RWPE2 (cell line): ENCODE results near the gene XPNPEP1.

Source experiments
- ATAC-seq: fragments of 200-7000 bp; cut with Tn5 transposase; 3 replicates; pipeline ENCODE4 v1.9.1; 2021; ENCODE audit warnings: low read depth
- DNase-seq: peaks from one replicate; pipeline ENCODE4 v3.0.0-alpha.2; 2020; ENCODE audit warnings: low spot score
- H3K27ac ChIP-seq: fragments of 450-650 bp; 2 replicates; pipeline ENCODE4 v1.5.1; 2017; ENCODE audit warnings: mild to moderate bottlenecking; ENCODE audit not compliant: poor library complexity, severe bottlenecking
- H3K27me3 ChIP-seq: fragments of 250-450 bp; sonication (Bioruptor Pico); 2 replicates; pipeline ENCODE4 v1.5.1; 2021; ENCODE audit warnings: mild to moderate bottlenecking, moderate library complexity; ENCODE audit not compliant: insufficient read depth, poor library complexity, severe bottlenecking
- H3K36me3 ChIP-seq: fragments of 250-450 bp; sonication (Bioruptor Pico); 2 replicates; pipeline ENCODE4 v1.5.1; 2020; ENCODE audit warnings: low read depth, mild to moderate bottlenecking, moderate library complexity
- H3K4me1 ChIP-seq: fragments of 250-450 bp; sonication (Bioruptor Pico); 2 replicates; pipeline ENCODE4 v1.5.1; 2021; ENCODE audit warnings: mild to moderate bottlenecking, moderate library complexity; ENCODE audit not compliant: insufficient read depth, poor library complexity, severe bottlenecking
- H3K4me3 ChIP-seq: fragments of 250-450 bp; sonication (Bioruptor Pico); 2 replicates; pipeline ENCODE4 v1.5.1; 2021; ENCODE audit warnings: mild to moderate bottlenecking, moderate library complexity; ENCODE audit not compliant: severe bottlenecking
- H3K9me3 ChIP-seq: fragments of 250-450 bp; sonication (Bioruptor Pico); 2 replicates; pipeline ENCODE4 v1.5.1; 2021; ENCODE audit warnings: mild to moderate bottlenecking, moderate library complexity; ENCODE audit not compliant: severe bottlenecking
- TF ChIP-seq, protein P1 (sequence below): fragments of 450-650 bp; IDR thresholded peaks from one replicate; pipeline ENCODE4 v1.5.1; 2017; ENCODE audit warnings: mild to moderate bottlenecking, moderate library complexity; ENCODE audit not compliant: poor library complexity, severe bottlenecking

Gene XPNPEP1

GRCh38 chr10:109871476-109871875, 51.8 kb downstream of the XPNPEP1 start:
- H3K27me3 ChIP-seq, result no peaks in the 10 kb centered on the region
- TF ChIP-seq, protein P1, sequence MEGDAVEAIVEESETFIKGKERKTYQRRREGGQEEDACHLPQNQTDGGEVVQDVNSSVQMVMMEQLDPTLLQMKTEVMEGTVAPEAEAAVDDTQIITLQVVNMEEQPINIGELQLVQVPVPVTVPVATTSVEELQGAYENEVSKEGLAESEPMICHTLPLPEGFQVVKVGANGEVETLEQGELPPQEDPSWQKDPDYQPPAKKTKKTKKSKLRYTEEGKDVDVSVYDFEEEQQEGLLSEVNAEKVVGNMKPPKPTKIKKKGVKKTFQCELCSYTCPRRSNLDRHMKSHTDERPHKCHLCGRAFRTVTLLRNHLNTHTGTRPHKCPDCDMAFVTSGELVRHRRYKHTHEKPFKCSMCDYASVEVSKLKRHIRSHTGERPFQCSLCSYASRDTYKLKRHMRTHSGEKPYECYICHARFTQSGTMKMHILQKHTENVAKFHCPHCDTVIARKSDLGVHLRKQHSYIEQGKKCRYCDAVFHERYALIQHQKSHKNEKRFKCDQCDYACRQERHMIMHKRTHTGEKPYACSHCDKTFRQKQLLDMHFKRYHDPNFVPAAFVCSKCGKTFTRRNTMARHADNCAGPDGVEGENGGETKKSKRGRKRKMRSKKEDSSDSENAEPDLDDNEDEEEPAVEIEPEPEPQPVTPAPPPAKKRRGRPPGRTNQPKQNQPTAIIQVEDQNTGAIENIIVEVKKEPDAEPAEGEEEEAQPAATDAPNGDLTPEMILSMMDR, result no peak
- DNase-seq (no peak), ATAC-seq (no peak)
- H3K27ac ChIP-seq, result no peak overlapping the region
- H3K36me3 ChIP-seq, result peaks cover 70% of the 10 kb centered on the region
- H3K4me3 ChIP-seq, result no peak overlapping the region
- H3K4me1 ChIP-seq, result no peaks in the 10 kb centered on the region
- H3K9me3 ChIP-seq, result no peaks in the 10 kb centered on the region

GRCh38 chr10:109866995-109867635, 56.2 kb downstream of the XPNPEP1 start:
- Histone ChIP-seq H3K4me1 (no peaks in the 10 kb centered on the region), H3K27me3 (no peaks in the 10 kb centered on the region), H3K4me3 (no peak overlapping the region), H3K27ac (no peak overlapping the region), H3K9me3 (no peaks in the 10 kb centered on the region), H3K36me3 (peaks cover 65% of the 10 kb centered on the region)
- DNase-seq, result no peak
- ATAC-seq, result no peak
- TF ChIP-seq, protein P1, result no peak

- no peak for DNase-seq
- H3K27ac ChIP-seq, result no peak overlapping the region
- TF ChIP-seq, protein P1, result peak; percentile 27
- H3K36me3 ChIP-seq, result peaks cover 65% of the 10 kb centered on the region
- H3K4me3 ChIP-seq, result no peak overlapping the region
- H3K9me3 ChIP-seq, result no peaks in the 10 kb centered on the region
- no peak; the same call in 2 of the 3 replicates for ATAC-seq
- no peaks in the 10 kb centered on the region for H3K27me3 ChIP-seq
- H3K4me1 ChIP-seq, result no peaks in the 10 kb centered on the region
These were observed 56.9 kb downstream of the XPNPEP1 start for GRCh38 chr10:109866168-109866994.

DNA sequence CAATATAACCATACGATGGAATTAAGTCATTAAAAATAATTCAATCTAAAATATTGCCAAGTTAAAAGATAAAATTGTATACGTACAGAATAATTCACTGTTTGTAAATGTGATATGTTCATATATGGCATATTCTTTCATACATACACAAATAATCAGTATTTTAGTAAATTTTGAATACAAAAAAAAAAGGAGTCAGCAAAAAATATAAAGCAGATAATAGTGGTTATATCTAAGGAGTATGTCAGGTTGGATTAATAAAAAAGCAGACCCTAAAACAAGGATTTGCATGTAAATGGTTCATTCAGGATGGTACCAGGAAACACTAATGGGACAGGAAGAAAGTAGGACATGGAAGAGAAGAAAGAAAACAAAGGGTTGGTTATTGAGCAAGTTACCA, 59.5 kb downstream of the XPNPEP1 start:
- H3K27me3 ChIP-seq, result no peaks in the 10 kb centered on the region
- ATAC-seq (no peak), DNase-seq (no peak)
- H3K9me3 ChIP-seq, result no peaks in the 10 kb centered on the region
- TF ChIP-seq, protein P1, result no peak
- no peak overlapping the region for H3K4me3 ChIP-seq
- no peak overlapping the region for H3K27ac ChIP-seq
- H3K36me3 ChIP-seq, result peaks cover 46% of the 10 kb centered on the region
- H3K4me1 ChIP-seq, result no peaks in the 10 kb centered on the region

- Histone ChIP-seq H3K9me3 (no peaks in the 10 kb centered on the region), H3K4me1 (no peaks in the 10 kb centered on the region)
- ATAC-seq, result no peak
These were observed 60.6 kb downstream of the XPNPEP1 start for GRCh38 chr10:109862738-109863137.

More at GRCh38 chr10:109862738-109863137, 60.6 kb downstream of the XPNPEP1 start:
- TF ChIP-seq, protein P1, result no peak
- no peak overlapping the region for H3K27ac ChIP-seq
- no peaks in the 10 kb centered on the region for H3K27me3 ChIP-seq
- H3K4me3 ChIP-seq, result no peak overlapping the region
- H3K36me3 ChIP-seq, result peaks cover 35% of the 10 kb centered on the region
- DNase-seq, result no peak
